GM18858 (cell line): ENCODE measurements around the gene MT2A.
"Not testable (repeated sequence)": the region's sequence is repeated elsewhere in the genome, so short reads cannot be mapped to it uniquely, and the experiment has no call there.

Source experiments
- ATAC-seq: cut with Tn5 transposase; IDR thresholded peaks from one replicate; pipeline ENCODE4 v1.9.1; 2021; ENCODE audit not compliant: unreplicated experiment

MT2A gene

DNA sequence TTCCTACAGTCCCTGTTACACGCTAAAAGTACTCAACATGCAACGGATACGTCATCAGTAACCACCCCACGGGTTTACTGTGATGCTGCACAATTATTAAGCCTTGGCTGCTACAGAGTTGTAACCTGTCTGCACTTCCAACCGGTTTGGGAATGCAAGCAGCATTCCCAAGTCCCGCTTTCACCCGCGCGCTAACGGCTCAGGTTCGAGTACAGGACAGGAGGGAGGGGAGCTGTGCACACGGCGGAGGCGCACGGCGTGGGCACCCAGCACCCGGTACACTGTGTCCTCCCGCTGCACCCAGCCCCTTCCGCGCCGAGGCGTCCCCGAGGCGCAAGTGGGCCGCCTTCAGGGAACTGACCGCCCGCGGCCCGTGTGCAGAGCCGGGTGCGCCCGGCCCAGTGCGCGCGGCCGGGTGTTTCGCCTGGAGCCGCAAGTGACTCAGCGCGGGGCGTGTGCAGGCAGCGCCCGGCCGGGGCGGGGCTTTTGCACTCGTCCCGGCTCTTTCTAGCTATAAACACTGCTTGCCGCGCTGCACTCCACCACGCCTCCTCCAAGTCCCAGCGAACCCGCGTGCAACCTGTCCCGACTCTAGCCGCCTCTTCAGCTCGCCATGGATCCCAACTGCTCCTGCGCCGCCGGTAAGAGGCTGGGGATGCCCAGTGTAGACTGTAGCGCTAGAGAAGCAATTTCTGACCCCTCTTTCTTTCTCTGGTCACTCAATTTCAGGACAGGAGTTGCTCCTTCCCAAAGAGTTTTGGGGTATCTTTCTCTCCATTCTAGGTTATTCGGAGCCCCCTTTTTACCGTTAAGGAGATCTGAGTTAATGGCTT lies at the start of gene MT2A:
TSS of gene MT2A (plus strand) at position 542 of the 833 bp plus-strand sequence. CDS start at position 614, 72 bp downstream.
- ATAC-seq, result peak; percentile 75

DNA sequence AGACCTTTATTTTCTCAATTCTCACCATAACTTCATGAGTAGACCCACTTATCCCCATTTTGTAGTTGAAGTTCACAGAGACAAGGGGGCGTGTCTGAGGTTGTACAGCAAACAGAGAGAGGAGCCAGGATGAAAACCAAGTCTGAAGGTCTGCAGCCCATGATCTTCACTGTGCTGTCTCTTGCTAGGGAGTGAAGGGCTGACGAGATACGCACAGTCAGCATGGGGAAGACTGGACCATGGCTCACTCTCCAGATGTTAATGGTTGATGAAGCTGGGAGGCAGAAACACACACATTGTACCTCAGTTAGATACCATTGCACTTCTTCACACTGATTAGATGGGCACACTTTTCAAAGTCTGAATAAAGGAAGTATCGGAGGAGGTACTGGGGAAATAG lies 49.3 kb upstream of the MT2A start:
- ATAC-seq, result no peak

DNA sequence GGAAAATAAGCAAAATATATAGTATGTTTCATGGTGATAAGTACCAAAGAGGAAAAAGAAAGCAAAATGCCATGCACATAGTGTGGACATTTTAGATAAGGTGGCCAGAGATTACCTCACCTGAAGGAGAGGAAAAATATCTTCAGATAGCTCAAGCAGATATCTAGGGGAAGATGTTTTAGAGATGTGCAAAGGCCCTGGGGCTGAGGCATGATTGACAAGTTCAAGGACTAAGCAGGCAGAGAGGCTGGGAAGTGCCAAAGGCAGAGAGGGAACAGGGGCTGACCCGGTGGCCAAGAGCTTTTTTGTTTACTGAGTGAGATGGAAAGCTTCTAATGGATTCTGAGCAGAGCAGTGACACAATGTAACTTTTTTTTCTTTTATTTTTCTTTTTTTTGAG lies 47.9 kb upstream of the MT2A start:
- ATAC-seq, result no peak

DNA sequence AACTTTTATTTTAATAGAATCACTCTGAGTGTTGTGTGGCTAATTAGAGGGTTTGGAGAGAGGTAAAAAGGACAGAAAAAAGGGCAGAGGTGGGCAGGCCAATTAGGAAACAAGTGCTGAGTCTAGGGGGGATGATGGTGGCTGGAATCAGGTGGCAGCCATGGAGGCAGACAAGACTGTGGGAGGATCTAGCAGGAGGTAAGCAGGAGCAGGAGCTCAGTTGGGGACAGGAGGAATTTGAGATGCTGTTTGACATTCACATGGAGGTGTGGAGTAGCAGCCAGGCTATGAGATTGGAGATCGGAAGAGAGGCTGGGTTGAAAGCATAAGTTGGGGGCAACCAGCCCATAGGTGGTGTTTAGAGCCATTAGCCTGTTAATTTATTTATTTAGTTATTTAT lies 47.3 kb upstream of the MT2A start:
- ATAC-seq, result no peak

DNA sequence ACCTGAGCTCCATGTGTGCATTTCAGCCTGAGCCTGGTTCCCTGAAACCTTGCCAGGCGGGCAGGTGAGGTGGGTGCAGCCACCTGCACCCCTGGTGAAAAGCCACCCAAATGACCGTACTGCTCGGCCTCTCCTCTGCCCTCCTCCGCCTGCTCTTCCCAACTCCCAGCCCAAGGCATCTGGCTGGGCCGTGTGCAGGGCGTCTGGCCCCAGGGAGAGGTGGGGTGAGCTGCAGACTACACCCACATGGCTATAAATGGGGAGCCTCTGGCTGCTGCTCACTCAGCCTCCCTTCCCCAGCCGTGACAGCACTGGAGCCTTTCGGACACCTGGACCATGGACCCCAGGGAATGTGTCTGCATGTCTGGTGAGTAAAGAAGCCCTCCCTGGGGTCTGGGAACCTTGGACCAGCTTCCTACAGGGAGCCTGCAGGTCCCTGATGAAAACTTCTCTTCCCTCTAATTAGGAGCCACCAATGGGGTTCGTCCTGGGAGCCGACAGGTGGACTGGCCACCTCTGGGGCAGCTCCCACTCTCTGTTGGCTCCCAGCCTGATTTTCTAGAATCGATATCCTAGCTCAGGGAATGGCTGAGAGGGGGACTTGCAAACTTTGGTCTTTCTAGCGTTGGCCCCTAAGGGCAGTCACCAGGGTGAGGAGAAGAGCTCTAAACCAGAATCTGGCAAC lies 43.4 kb upstream of the MT2A start, which contains the start of gene MT4:
TSS of gene MT4 (plus strand) at position 281 of the 685 bp plus-strand sequence. CDS start at position 337, 56 bp downstream.
- ATAC-seq, result no peak

- no peak for ATAC-seq
These were observed 38.4 kb upstream of the MT2A start for GRCh38 chr16:56569971-56570370.

DNA sequence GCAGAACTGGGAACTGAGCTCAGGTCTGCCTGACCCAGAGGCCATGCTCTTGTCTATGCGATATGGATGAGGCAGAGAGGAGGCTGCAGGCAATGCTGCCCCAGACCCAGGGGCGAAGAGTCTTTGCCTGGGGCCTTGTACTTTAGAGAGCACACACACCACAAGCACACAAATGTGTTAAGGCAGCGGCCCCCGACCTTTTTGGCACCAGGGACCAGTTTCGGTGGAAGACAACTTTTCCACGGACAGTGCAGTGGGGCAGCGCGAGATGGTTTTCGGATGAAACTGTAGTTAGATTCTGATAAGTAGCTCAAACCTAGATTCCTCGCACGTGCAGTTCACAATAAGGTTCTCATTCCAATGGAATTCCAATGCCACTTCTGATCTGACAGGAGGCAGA lies 36.9 kb upstream of the MT2A start:
- no peak for ATAC-seq

GRCh38 chr16:56574625-56575024 lies 33.8 kb upstream of the MT2A start:
- ATAC-seq, result no peak

- peak; percentile 62 for ATAC-seq
These were observed 31.6 kb upstream of the MT2A start for GRCh38 chr16:56576585-56577299.

DNA sequence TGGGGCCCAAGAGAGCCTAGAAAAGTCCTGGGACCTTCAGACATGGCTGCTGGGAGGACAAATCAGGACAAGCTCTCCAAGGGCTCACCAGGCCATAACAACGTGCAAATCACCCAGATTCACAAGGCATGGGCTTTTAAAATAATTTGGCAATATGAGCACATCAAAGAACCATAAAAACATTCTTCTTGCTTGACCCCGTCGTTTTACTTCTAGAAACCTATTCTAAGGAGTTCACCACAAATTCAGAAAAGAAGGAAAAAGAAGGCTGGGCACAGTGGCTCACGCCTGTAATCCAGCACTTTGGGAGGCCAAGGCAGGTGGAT lies 31.1 kb upstream of the MT2A start:
- no peak for ATAC-seq

DNA sequence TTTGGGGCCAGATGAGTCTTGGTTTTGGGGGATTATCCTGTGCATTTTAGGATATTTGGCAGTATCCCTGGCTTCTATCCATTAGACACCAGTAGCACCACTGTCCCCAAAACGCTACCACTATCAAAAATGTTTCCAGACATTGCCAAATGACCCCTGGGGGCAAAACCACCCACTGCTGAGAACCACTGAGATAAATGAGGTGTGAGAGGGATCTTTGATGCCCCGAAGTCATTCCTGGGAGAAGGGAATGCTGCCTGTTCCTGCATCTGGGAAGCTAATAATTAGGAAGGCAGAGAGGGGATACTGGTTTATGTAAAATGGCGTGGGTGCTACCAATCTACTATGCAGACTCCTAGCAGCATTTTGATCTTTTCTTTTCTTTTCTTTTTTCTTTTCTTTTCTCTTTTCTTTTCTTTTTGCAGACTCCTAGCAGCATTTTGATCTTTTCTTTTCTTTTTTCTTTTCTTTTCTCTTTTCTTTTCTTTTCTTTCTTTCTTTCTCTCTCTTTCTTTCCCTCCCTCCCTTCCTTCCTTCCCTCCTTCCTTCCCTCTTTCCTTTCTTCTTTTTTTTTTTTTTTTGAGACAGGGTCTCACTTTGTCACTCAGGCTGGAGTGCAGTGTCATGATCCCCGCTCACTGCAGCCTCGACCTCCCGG lies 27.9 kb upstream of the MT2A start:
- ATAC-seq, result no peak

- not testable (repeated sequence) for ATAC-seq
These were observed 25.5 kb upstream of the MT2A start for GRCh38 chr16:56582911-56583310.

DNA sequence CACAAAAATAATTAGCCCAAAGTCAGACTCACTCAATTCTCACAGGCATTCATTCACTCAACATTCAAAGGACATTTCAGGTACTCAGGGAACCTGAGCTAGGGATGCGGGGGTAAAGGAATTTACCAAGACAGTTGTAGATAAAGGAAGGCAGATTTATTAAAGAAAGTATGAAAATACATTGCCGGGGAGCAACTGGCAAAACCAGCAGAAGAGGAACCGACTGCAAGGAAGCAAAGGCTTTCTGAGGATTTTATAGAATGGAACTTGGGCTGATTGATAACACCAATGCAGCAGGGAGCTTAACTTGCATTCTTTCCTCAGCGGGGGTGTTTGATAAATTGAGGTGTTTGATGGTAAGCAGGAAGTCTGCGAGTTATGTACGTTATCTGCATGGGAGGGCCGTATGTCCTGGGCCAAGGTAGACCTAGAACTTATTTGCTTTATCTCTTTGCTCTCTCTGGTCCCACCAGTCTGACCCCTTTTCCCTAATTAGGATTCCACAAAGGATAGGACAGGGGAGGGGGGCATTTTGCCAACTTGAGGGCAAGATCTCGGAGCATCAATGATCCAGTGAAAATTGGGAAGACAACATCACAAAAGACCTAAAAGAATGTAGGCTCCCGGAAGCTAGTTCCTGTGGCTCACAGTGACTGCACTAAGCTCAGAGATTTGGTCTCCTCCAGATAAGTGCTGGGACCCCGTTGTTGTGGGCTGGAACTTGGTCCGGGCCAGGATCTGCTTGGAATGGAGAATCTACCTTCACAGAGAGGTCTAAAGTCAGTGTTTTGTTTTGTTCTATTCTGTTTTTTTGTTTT lies 24.8 kb upstream of the MT2A start:
- no peak for ATAC-seq

DNA sequence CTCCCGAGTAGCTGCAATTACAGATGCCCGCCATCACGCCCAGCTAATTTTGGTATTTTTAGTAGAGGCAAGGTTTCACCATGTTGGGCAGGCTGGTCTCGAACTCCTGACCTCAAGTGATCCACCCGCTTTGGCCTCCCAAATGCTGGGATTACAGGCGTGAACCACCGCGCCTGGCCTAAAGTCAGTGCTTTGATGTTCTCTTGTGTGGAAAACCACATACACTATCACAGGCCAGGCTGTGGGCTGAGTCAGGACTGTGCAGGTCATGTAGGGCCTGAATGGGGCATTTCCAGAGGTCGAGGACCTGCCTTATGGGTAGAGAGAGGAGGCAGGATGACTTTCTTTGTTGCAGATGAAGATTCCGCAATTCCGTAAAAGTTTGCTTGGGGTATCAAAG lies 24.1 kb upstream of the MT2A start:
- no peak for ATAC-seq

DNA sequence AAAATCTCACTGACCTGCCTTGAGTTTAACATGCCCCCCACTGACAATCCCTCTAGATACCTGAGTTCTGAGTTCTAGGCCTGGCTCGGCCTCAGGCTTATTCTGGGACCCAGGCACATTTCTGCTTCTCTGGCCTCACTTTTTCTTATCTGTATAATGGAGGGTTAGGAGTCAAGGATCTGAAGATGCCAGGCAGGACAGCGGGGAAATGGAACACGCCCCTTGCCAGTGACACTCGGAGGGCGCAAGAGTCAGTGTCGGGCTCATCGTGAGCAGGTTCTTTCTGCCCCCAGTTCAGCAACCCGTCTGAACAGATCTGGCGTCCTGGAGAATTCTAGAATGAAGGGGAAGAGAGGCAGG lies 19.6 kb upstream of the MT2A start:
- no peak for ATAC-seq

DNA sequence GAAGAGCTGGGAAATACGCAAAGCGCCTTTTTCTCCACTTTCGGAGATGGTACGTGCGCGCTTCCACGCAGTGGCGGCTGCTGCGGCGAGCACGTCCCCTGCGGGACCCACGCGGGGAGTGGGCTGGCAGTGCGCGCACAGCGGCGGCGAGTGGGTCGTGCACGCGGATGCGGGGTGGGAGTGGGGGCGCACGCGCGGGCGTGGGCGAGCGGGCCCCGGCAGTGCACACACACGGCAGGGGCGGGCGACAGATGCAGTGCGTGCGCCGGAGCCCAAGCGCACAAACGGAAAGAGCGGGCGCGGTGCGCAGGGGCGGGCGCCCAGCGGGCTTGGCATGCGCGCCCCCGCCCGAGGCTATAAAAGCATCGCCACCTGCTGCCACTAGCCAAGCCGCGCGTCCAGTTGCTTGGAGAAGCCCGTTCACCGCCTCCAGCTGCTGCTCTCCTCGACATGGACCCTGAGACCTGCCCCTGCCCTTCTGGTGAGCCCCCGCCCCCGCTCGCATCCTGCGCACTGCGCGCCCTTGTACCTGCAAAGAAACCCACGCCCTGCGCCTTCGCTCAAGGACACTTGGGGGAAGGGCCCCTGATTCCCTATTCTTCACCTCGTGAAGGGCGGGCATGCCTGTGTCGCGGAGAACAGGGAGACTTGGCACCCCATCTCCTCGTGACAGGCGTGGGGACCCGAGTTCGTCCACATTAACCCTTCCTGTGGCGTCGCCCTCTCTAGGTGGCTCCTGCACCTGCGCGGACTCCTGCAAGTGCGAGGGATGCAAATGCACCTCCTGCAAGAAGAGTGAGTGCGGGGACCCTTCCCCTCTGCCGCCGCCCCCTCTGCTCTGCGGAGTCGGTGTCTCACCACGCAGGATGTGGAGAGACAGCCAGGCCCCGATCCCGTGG lies 19.0 kb upstream of the MT2A start, which contains the start of gene MT3:
TSS of gene MT3 (plus strand) at position 388 of the 899 bp plus-strand sequence. CDS start at position 451, 63 bp downstream.
- ATAC-seq, result no peak

GRCh38 chr16:56591377-56592060 lies 16.9 kb upstream of the MT2A start:
- ATAC-seq, result no peak

DNA sequence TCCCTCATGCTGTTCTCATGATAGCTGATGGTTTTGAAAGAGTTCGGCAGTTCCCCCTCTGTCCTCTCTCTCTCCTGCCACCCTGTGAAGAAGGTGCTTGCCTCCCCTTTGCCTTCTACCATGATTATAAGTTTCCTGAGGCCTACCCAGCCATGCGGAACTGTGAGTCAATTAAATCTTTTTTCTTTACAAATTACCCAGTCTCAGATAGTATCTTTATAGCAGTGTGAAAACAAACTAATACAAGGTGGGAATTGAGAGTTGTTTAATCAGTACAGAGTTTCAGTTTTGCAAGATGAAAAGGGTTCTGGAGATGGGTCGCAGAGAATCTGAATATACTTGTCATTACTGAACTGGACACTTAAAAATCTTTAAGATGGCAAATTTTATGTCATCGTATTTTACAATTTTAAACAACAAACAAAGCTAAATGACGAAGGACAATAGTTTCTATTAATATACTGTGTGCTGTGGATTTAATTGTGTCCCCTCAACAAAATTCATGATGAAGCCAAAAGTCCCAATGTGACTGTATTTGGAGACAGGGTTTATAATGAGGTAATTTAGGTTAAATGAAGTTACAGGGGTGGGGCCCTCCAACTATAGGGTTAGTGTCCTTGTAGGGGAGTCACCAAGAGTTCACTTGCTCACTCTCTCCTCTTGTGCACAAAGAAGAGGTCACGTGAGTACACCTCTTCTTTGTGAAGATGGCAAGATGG lies 14.7 kb upstream of the MT2A start:
- no peak for ATAC-seq
